T-helper 2 cell treated with Interferon-gamma antibody and Interleukin-4, amounts not matched to agents 5 μg/mL and 100 μg/mL, for 36 hours (primary cell): ENCODE measurements around the gene RAG2.
"Not testable (repeated sequence)": the region's sequence is repeated elsewhere in the genome, so short reads cannot be mapped to it uniquely, and the experiment has no call there.

Experiments used
- DNase-seq: peaks from one replicate; pipeline ENCODE4 v3.0.0; 2021; ENCODE audit warnings: low spot score
- H3K27ac Mint-ChIP-seq: one replicate; pipeline ENCODE4 v1.8.0; 2021; ENCODE audit warnings: mild to moderate bottlenecking, mixed read lengths
- H3K27me3 Mint-ChIP-seq: one replicate; pipeline ENCODE4 v1.8.0; 2021; ENCODE audit warnings: low read depth, mixed read lengths
- H3K36me3 Mint-ChIP-seq: one replicate; pipeline ENCODE4 v1.8.0; 2021; ENCODE audit warnings: low read depth, mixed read lengths
- H3K4me1 Mint-ChIP-seq: one replicate; pipeline ENCODE4 v1.8.0; 2021; ENCODE audit warnings: low read depth, mixed read lengths
- H3K4me3 Mint-ChIP-seq: one replicate; pipeline ENCODE4 v1.8.0; 2022; ENCODE audit warnings: mild to moderate bottlenecking, moderate library complexity, mixed read lengths
- H3K9me3 Mint-ChIP-seq: one replicate; pipeline ENCODE4 v1.8.0; 2021; ENCODE audit warnings: mixed read lengths

The RAG2 gene

DNA sequence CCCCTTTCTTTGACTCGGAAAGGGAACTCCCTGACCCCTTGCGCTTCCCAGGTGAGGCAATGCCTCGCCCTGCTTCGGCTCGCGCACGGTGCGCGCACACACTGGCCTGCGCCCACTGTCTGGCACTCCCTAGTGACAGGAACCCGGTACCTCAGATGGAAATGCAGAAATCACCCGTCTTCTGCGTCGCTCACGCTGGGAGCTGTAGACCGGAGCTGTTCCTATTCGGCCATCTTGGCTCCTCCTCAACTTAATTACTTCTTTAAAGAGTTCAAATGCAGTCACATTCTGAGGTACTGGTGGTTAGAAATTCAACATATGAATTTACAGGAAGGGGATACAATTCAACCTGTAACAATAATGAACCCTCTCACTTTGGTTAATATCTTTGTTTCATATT is 40.6 kb downstream of the RAG2 start:
- Mint-ChIP-seq H3K27me3 (peaks cover 24% of the 10 kb centered on the region), H3K36me3 (peaks cover 11% of the 10 kb centered on the region), H3K4me1 (peaks cover 29% of the 10 kb centered on the region)
- H3K27ac Mint-ChIP-seq, DNase-seq, H3K9me3 Mint-ChIP-seq, H3K4me3 Mint-ChIP-seq: not testable (repeated sequence)

DNA sequence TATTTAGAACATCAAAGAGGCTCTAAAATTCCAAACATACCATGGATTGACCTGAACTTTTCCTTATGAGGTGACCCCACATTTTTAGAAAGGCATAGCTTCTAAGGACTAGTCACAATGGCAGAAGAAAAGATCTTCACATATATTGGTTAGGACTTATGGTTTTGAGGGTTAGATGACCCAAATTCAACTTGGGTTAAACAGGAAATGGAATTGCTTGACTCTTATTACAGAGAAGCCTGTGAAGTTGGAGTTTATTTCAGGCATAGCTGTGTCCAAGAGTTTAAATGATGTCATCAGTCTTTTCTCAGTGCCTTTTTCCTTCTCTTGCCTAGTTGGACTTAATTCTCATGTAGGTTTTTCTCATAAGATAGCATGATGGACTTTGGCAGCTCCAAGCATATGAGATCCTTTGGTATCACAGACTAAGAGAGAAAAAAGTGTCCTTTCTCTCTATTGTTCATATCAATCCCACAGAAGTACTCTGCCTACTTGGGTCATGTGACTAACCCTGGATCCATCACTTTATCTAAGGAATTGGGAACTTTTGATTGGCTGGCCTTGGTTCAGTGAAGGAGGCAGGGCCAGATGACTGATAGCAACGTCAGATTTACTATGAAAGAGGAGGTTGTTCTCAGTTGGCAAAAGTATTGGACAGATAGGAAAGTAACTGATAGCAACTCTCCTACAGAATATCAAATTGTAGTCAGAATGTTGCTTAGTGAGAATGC is 47.5 kb downstream of the RAG2 start:
- Mint-ChIP-seq H3K4me3 (no peak overlapping the region), H3K4me1 (no peaks in the 10 kb centered on the region), H3K36me3 (no peaks in the 10 kb centered on the region), H3K27ac (no peak overlapping the region), H3K9me3 (no peaks in the 10 kb centered on the region), H3K27me3 (peaks cover 36% of the 10 kb centered on the region)
- no peak for DNase-seq
